Naive B cell (primary cell): Measurements from ENCODE around the gene HMCN1. TPM values are rescaled to one million over a fixed set of nuclear protein-coding genes. Genes with fewer than 3 reads are reported as not detected.

Experiments
- ATAC-seq, 2 donors: fragments of 150-1000 bp; cut with Tn5 transposase; 2 replicates each; pipeline ENCODE4 v1.10.0; 2021; ENCODE audit warnings: low read depth in 2 of 2, mild to moderate bottlenecking in 2 of 2, moderate library complexity in 2 of 2
- DNase-seq: peaks from one replicate; pipeline ENCODE4 v3.0.0; 2022
- H3K27ac Mint-ChIP-seq, 6 donors: one replicate each; pipeline ENCODE4 v1.8.0; 2020 to 2022; ENCODE audit warnings: mild to moderate bottlenecking in 6 of 6, mixed read lengths in 6 of 6, moderate library complexity in 5 of 6, inconsistent platforms in 2 of 6
- H3K27me3 Mint-ChIP-seq, 3 donors: one replicate each; pipeline ENCODE4 v1.8.0; 2021 to 2022; ENCODE audit warnings: mixed read lengths in 3 of 3, mild to moderate bottlenecking in 1 of 3
- H3K36me3 Mint-ChIP-seq, 2 donors: one replicate each; pipeline ENCODE4 v1.8.0; 2020 to 2022; ENCODE audit warnings: mixed read lengths in 2 of 2, inconsistent platforms in 1 of 2, mild to moderate bottlenecking in 1 of 2
- H3K4me1 Mint-ChIP-seq, 3 donors: one replicate each; pipeline ENCODE4 v1.8.0; 2020 to 2022; ENCODE audit warnings: mixed read lengths in 3 of 3, inconsistent platforms in 1 of 3, mild to moderate bottlenecking in 1 of 3, moderate library complexity in 1 of 3
- H3K4me3 Mint-ChIP-seq, 8 donors: one replicate each; pipeline ENCODE4 v1.8.0; 2020 to 2022; ENCODE audit warnings: mild to moderate bottlenecking in 8 of 8, mixed read lengths in 8 of 8, moderate library complexity in 8 of 8, inconsistent platforms in 2 of 8
- H3K9me3 Mint-ChIP-seq, 7 donors: one replicate each; pipeline ENCODE4 v1.8.0; 2020 to 2022; ENCODE audit warnings: mixed read lengths in 7 of 7, mild to moderate bottlenecking in 5 of 7, inconsistent platforms in 2 of 7, moderate library complexity in 1 of 7
- polyA plus RNA-seq, 6 donors: library from polyadenylated mRNA; unstranded; fragments of 300-500 nt; fragmentation: Illumina TruSeq; gene quantifications; one replicate each; pipeline ENCODE4 v1.2.3, GENCODE V29; 2021; ENCODE audit warnings: low read depth in 6 of 6

HMCN1 gene
- polyA plus RNA-seq, 6 donors from 2014 or later, result 0.01 TPM; not detected in 5

DNA sequence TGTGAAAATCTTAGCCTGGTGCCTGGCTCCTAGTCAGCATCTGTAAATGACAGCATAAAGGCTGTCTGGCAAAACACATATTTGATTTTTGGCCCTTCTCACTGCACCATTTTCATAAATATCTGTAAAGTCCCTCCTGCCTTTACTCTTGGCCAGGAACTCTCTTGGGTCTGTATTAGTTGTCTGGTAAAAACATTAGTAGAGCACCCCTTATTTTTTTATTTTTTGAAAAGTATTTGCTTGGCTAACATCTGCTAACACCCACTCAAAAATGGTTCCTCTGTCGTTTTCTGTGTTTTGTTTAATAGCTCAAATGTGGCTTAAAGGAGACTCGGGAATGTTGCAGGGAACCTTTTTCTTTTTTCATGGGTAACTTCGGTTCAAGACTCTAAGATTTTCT is 293.4 kb downstream of the HMCN1 start:
- Mint-ChIP-seq H3K9me3 (peaks cover 3 to 26% (median 11%) of the 10 kb centered on the region in 7 donors), H3K27me3 (no peaks in the 10 kb centered on the region), H3K4me3 (no peak overlapping the region), H3K36me3 (peaks cover 0 to 5% of the 10 kb centered on the region in 2 donors), H3K4me1 (no peaks in the 10 kb centered on the region), H3K27ac (no peak overlapping the region)
- ATAC-seq (no peak), DNase-seq (no peak)

DNA sequence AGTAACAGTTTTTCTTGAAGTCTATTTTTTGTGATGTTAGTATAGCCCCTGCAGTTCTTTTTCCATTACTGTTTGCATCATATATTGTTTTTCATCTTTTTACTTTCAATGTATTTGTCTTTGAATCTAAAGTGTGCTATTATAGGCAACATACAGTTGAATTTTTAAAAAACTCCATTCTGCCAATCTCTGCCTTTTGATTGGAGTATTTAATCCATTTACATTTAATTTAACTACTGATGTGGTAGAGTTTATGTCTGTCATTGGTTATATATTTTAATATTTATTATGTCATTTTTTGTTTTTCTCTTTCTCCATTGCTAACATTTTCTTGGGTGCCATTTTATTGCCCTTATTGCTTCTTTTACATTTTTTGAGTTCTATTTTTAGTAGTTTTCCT is 296.3 kb downstream of the HMCN1 start:
- H3K4me1 Mint-ChIP-seq, result no peaks in the 10 kb centered on the region
- DNase-seq (no peak), ATAC-seq (no peak)
- no peak overlapping the region for H3K4me3 Mint-ChIP-seq
- peaks cover 0 to 5% of the 10 kb centered on the region in 2 donors for H3K36me3 Mint-ChIP-seq
- H3K27me3 Mint-ChIP-seq, result no peaks in the 10 kb centered on the region
- H3K9me3 Mint-ChIP-seq, result peaks cover 5 to 26% (median 11%) of the 10 kb centered on the region in 7 donors
- no peak overlapping the region for H3K27ac Mint-ChIP-seq

- H3K36me3 Mint-ChIP-seq, result peaks cover 0 to 5% of the 10 kb centered on the region in 2 donors
- DNase-seq (no peak), ATAC-seq (no peak)
- peaks cover 5 to 32% (median 11%) of the 10 kb centered on the region in 7 donors for H3K9me3 Mint-ChIP-seq
- H3K27me3 Mint-ChIP-seq, result no peaks in the 10 kb centered on the region
- H3K4me3 Mint-ChIP-seq, result no peak overlapping the region
- no peaks in the 10 kb centered on the region for H3K4me1 Mint-ChIP-seq
- no peak overlapping the region for H3K27ac Mint-ChIP-seq
These were observed 299.7 kb downstream of the HMCN1 start for GRCh38 chr1:186033847-186034271.

DNA sequence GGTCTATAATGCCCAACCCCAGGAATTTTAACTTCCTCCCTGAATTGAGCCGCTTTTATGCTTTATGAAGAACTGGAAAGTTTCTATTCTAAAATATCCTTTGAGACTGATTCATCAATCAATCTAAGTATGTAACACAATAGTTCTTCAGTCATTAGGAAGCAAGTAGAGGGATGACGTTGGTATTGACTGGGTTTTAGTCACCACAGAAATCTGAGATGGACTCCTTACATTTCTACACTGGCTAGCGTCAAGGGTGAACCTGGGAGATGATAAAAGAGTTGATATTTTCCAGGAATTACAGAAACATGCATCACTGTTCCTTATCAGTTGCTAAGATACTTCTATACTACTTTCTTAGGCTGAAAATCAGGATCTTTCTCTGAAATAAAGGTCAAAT is 308.0 kb downstream of the HMCN1 start:
- H3K4me1 Mint-ChIP-seq, result no peaks in the 10 kb centered on the region
- no peaks in the 10 kb centered on the region for H3K36me3 Mint-ChIP-seq
- no peak overlapping the region for H3K27ac Mint-ChIP-seq
- DNase-seq (no peak), ATAC-seq (no peak)
- H3K4me3 Mint-ChIP-seq, result no peak overlapping the region
- peaks cover 0 to 1% (median 0%) of the 10 kb centered on the region in 7 donors for H3K9me3 Mint-ChIP-seq
- H3K27me3 Mint-ChIP-seq, result no peaks in the 10 kb centered on the region

GRCh38 chr1:186043296-186043695 is 309.1 kb downstream of the HMCN1 start:
- H3K9me3 Mint-ChIP-seq, result peaks cover 0 to 1% (median 0%) of the 10 kb centered on the region in 7 donors
- H3K27me3 Mint-ChIP-seq, result no peaks in the 10 kb centered on the region
- DNase-seq (no peak), ATAC-seq (no peak)
- no peaks in the 10 kb centered on the region for H3K36me3 Mint-ChIP-seq
- H3K27ac Mint-ChIP-seq, result no peak overlapping the region
- H3K4me3 Mint-ChIP-seq, result no peak overlapping the region
- H3K4me1 Mint-ChIP-seq, result no peaks in the 10 kb centered on the region

- no peak for DNase-seq
- Mint-ChIP-seq H3K4me1 (no peaks in the 10 kb centered on the region), H3K27ac (no peak overlapping the region), H3K27me3 (no peaks in the 10 kb centered on the region), H3K9me3 (peaks cover 0 to 1% (median 0%) of the 10 kb centered on the region in 7 donors), H3K4me3 (no peak overlapping the region), H3K36me3 (no peaks in the 10 kb centered on the region)
- no peak for ATAC-seq
These were observed 310.0 kb downstream of the HMCN1 start for GRCh38 chr1:186044079-186044685.

DNA sequence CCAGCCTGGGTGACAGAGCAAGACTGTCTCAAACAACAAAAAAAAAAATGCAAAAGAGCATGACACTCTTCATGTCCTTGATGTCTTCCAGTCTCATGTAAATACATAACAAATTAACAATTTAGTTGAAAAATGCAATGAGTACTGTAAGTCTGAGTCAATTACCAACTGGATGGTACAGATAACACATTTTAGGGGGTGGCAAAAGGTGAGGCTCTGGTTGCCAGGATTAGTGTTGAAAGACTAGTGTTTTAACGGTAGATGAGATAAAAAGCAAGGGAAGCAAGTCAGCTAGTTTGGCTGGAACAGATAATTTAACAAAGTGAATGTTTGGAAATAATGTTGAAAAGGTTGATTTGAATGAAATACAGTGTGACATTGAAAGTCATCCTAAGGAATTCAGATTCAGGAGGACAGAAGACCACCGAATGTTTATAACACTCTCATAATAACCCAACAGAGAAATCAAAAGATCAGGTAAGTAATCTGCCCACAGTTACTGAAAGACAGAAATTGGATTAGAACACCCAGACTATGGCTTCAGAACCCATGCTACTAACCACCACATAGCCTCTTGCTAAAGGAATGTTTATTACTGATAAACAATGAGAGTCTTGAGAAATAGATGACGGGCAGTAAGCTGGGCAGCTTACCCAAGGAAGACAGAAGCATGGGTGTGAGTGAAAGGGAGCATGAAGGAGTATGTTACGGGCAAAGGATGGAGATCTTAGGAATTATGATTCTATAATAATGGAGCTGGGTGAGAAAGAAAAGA is 312.4 kb downstream of the HMCN1 start:
- ATAC-seq, result no peak
- Mint-ChIP-seq H3K4me1 (no peaks in the 10 kb centered on the region), H3K4me3 (no peak overlapping the region), H3K36me3 (no peaks in the 10 kb centered on the region), H3K27ac (no peak overlapping the region), H3K9me3 (peaks cover 0 to 6% (median 0%) of the 10 kb centered on the region in 7 donors), H3K27me3 (no peaks in the 10 kb centered on the region)
- no peak for DNase-seq

DNA sequence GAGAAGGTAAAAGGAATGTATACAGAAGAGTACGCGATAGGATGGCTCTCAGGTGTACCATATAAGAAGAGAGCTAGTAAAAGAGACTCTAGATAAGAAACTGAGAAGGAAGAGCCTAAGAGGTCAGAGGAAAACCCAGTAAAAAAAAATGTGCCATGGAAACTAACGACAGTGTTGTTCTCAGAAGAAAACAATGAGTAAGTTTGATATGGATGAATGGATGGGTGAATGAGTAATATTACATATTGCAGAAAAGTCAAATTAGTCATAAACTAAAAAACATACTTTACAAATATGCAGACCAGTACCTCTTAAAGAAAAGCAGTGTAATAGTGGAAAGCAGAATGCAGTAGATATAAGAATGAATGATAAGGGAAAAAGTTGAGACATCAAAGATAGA is 316.2 kb downstream of the HMCN1 start:
- H3K36me3 Mint-ChIP-seq, result no peaks in the 10 kb centered on the region
- H3K4me1 Mint-ChIP-seq, result no peaks in the 10 kb centered on the region
- ATAC-seq (no peak), DNase-seq (no peak)
- H3K4me3 Mint-ChIP-seq, result no peak overlapping the region
- H3K27ac Mint-ChIP-seq, result no peak overlapping the region
- peaks cover 0 to 4% (median 0%) of the 10 kb centered on the region in 3 donors for H3K27me3 Mint-ChIP-seq
- peaks cover 0 to 10% (median 0%) of the 10 kb centered on the region in 7 donors for H3K9me3 Mint-ChIP-seq

DNA sequence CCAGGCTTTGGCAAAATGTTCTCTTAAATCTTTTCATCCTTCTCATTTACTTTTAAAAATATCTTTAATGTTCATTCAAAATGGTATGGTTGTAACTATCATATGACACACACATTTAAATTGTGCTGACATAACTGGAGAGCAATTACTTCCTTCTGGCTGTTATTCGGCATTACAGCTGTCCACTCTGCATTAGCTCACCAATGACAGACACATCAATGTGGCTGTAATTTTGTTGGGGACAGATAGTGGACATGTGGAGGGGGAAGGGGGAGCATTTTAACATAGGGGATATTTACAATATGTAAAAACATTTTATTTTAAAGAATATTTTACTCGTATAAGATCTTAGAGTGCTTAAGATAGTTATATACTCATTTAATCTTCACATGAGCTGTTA is 319.8 kb downstream of the HMCN1 start:
- H3K4me3 Mint-ChIP-seq, result no peak overlapping the region
- no peak for ATAC-seq
- no peaks in the 10 kb centered on the region for H3K4me1 Mint-ChIP-seq
- peaks cover 0 to 4% (median 0%) of the 10 kb centered on the region in 3 donors for H3K27me3 Mint-ChIP-seq
- DNase-seq, result no peak
- H3K27ac Mint-ChIP-seq, result no peak overlapping the region
- peaks cover 0 to 10% (median 0%) of the 10 kb centered on the region in 7 donors for H3K9me3 Mint-ChIP-seq
- no peaks in the 10 kb centered on the region for H3K36me3 Mint-ChIP-seq

DNA sequence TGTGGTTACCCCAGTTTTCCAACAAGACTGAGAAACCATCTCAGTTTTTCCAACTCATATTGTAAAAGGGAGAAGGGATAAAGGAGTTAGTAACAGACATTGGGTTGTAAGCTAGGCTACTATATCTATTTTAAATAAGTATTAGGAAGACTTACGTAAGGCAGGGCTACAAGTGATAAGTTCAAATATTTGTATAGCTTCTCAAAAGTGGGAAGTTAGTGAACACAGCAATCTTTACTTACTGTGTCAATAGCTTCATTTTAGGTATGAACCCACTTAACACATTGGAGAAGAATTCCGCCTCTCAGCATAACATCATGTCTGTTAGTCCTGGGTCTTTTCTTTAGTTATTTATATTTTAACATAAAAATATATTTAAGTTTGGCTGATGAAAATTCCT is 320.7 kb downstream of the HMCN1 start:
- Mint-ChIP-seq H3K9me3 (peaks cover 0 to 10% (median 0%) of the 10 kb centered on the region in 7 donors), H3K27me3 (peaks cover 0 to 4% (median 0%) of the 10 kb centered on the region in 3 donors), H3K36me3 (no peaks in the 10 kb centered on the region), H3K27ac (no peak overlapping the region), H3K4me1 (no peaks in the 10 kb centered on the region), H3K4me3 (no peak overlapping the region)
- no peak for DNase-seq
- no peak for ATAC-seq

DNA sequence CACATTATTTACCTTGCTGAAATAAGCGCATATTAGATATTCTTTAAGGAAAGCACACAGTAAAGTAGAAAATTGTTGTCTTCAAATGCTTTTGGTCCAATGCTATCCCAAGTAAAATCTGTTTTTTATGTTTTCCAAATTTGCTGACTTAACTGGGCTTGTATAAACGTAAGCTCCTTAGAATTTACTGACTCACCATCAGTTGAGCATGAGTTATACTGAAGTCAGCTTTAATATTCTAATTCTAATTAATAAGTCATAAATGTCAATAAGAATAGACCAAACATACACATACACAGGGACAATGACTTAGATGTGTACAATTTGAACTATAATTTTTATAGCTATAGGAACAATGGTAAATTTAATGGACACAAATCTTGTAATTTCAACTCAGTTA is 321.7 kb downstream of the HMCN1 start:
- Mint-ChIP-seq H3K4me3 (no peak overlapping the region), H3K36me3 (no peaks in the 10 kb centered on the region), H3K27ac (no peak overlapping the region), H3K27me3 (peaks cover 0 to 4% (median 0%) of the 10 kb centered on the region in 3 donors), H3K9me3 (peaks cover 0 to 9% (median 0%) of the 10 kb centered on the region in 7 donors), H3K4me1 (peaks cover 0 to 2% (median 0%) of the 10 kb centered on the region in 3 donors)
- DNase-seq (no peak), ATAC-seq (no peak)

- Mint-ChIP-seq H3K27me3 (peaks cover 0 to under 1% (median 0%) of the 10 kb centered on the region in 3 donors), H3K27ac (no peak overlapping the region), H3K4me1 (peaks cover 0 to 2% (median 0%) of the 10 kb centered on the region in 3 donors), H3K4me3 (no peak overlapping the region), H3K36me3 (no peaks in the 10 kb centered on the region), H3K9me3 (no peaks in the 10 kb centered on the region)
- no peak for ATAC-seq
- no peak for DNase-seq
These were observed 322.9 kb downstream of the HMCN1 start for GRCh38 chr1:186057086-186057485.

DNA sequence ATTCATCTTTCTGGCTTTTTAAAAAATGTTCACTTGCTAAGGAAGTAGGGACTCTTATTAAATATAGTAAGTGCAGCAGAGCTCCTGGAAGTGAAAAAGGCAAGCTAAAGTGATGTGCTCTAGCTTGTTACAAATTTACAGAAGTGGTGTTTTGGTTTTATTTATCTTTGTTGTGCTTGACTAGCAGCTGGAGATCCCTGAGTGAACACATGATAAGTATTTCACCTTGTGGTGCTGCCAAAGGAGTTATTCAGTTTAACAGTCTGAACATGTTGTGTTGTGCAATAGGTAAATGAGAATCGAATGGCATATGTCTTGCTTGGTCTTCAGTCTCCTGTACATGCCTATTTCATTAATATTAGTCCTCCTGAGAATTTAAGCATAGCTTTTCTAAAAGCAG is 325.1 kb downstream of the HMCN1 start:
- no peak overlapping the region for H3K4me3 Mint-ChIP-seq
- ATAC-seq (no peak), DNase-seq (no peak)
- H3K4me1 Mint-ChIP-seq, result peaks cover 0 to 2% (median 0%) of the 10 kb centered on the region in 3 donors
- no peak overlapping the region for H3K27ac Mint-ChIP-seq
- no peaks in the 10 kb centered on the region for H3K27me3 Mint-ChIP-seq
- no peaks in the 10 kb centered on the region for H3K9me3 Mint-ChIP-seq
- H3K36me3 Mint-ChIP-seq, result no peaks in the 10 kb centered on the region

DNA sequence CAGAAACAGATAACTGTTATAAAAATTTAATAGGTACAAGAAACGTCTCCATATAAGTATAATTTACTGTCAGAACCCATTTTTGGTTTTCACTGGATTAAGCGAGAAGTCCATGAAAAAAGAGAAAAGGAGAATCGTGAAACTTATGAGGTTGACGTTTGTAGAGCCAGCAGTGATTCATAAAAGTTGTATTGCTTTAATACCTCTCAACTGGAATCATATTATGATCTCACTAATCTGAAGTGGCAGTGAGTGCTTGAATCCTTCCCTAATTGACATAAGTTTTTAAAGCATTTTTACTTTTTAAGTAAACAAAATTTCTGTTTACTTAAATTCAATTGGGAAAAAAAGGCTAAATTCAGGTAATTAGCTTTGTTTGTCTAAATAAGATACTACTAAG is 325.6 kb downstream of the HMCN1 start:
- Mint-ChIP-seq H3K27me3 (no peaks in the 10 kb centered on the region), H3K36me3 (no peaks in the 10 kb centered on the region), H3K4me1 (peaks cover 0 to 2% (median 0%) of the 10 kb centered on the region in 3 donors), H3K9me3 (no peaks in the 10 kb centered on the region), H3K27ac (no peak overlapping the region), H3K4me3 (no peak overlapping the region)
- DNase-seq, result no peak
- ATAC-seq, result no peak
